HG03457 (cell line): ENCODE results near the gene PRKG2.
"Not testable (repeated sequence)": the region's sequence is repeated elsewhere in the genome, so short reads cannot be mapped to it uniquely, and the experiment has no call there.

Source experiments
- ATAC-seq: cut with Tn5 transposase; IDR thresholded peaks from one replicate; pipeline ENCODE4 v1.9.1; 2021; ENCODE audit warnings: moderate number of reproducible peaks; ENCODE audit not compliant: unreplicated experiment

PRKG2 gene

GRCh38 chr4:81214881-81215868, at the start of gene PRKG2:
Gene PRKG2, minus strand, starts transcription at chr4:81215222. Its CDS starts 10,175 bp downstream, at chr4:81205047.
- ATAC-seq: no peak

- no peak for ATAC-seq
These were observed 45.5 kb upstream of the PRKG2 start for GRCh38 chr4:81260443-81261101.

GRCh38 chr4:81258841-81259550, 44.0 kb upstream of the PRKG2 start:
- ATAC-seq: no peak

GRCh38 chr4:81257816-81258215, 42.8 kb upstream of the PRKG2 start:
- ATAC-seq: no peak

GRCh38 chr4:81257021-81257420, 42.0 kb upstream of the PRKG2 start:
- ATAC-seq: no peak

- no peak for ATAC-seq
These were observed 41.3 kb upstream of the PRKG2 start for GRCh38 chr4:81256059-81256970.

GRCh38 chr4:81255524-81255923, 40.5 kb upstream of the PRKG2 start:
- ATAC-seq: no peak

- ATAC-seq: no peak
These were observed 35.4 kb upstream of the PRKG2 start for GRCh38 chr4:81250430-81250829.

GRCh38 chr4:81245218-81246009, 30.4 kb upstream of the PRKG2 start:
- ATAC-seq: no peak

- no peak for ATAC-seq
These were observed 22.8 kb upstream of the PRKG2 start for GRCh38 chr4:81237791-81238190.

- ATAC-seq: no peak
These were observed 21.1 kb upstream of the PRKG2 start for GRCh38 chr4:81235982-81236749.

- no peak for ATAC-seq
These were observed 12.9 kb upstream of the PRKG2 start for GRCh38 chr4:81227968-81228367.

- ATAC-seq: no peak
These were observed 12.1 kb upstream of the PRKG2 start for GRCh38 chr4:81227138-81227537.

GRCh38 chr4:81225252-81225651, 10.2 kb upstream of the PRKG2 start:
- no peak for ATAC-seq

GRCh38 chr4:81222082-81222472, 7.1 kb upstream of the PRKG2 start:
- not testable (repeated sequence) for ATAC-seq

- ATAC-seq: no peak
These were observed 6.5 kb upstream of the PRKG2 start for GRCh38 chr4:81221303-81222081.

- ATAC-seq: no peak
These were observed 5.2 kb upstream of the PRKG2 start for GRCh38 chr4:81220271-81220670.

- no peak for ATAC-seq
These were observed 3.2 kb upstream of the PRKG2 start for GRCh38 chr4:81218206-81218605.
